T47D (cell line): ENCODE results near the gene SRRM5.
"Not testable (repeated sequence)": the region's sequence is repeated elsewhere in the genome, so short reads cannot be mapped to it uniquely, and the experiment has no call there.

Experiments
- DNase-seq, 2 experiments: peaks; one replicate each; pipeline versions ENCODE4 v3.0.0 to v3.0.0-alpha.2; 2011 to 2012; ENCODE audit warnings: low read depth in 1 of 2, low spot score in 1 of 2
- JUND ChIP-seq: IDR thresholded peaks from 2 replicates; pipeline ENCODE4 v1.6.1; 2012; ENCODE audit warnings: low read depth
- in situ Hi-C: cut with HindIII; loops from 2 replicates; pipeline ENCODE4 v1.10.0; 2016; ENCODE audit warnings: low sequenced_read_pairs, low pct_unique_long_range_greater_than_20kb

SRRM5 gene

GRCh38 chr19:43578787-43579186, 33.1 kb upstream of the SRRM5 start:
- no peak for DNase-seq
- in situ Hi-C loops = no loop called here
- TF ChIP-seq JUND = no peak

GRCh38 chr19:43581467-43581866, 30.4 kb upstream of the SRRM5 start:
- in situ Hi-C loops = no loop called here
- no peak for TF ChIP-seq JUND
- no peak for DNase-seq

GRCh38 chr19:43582495-43582894, 29.4 kb upstream of the SRRM5 start:
- no peak for TF ChIP-seq JUND
- DNase-seq = no peak

GRCh38 chr19:43584484-43584883, 27.4 kb upstream of the SRRM5 start:
- TF ChIP-seq JUND = no peak
- DNase-seq = no peak
- in situ Hi-C loops = no loop called here

More at GRCh38 chr19:43582495-43582894, 29.4 kb upstream of the SRRM5 start:
- in situ Hi-C loops = no loop called here

GRCh38 chr19:43586346-43586745, 25.5 kb upstream of the SRRM5 start:
- in situ Hi-C loops = no loop called here
- peak in 1 of 2 experiments; percentile 58 for DNase-seq
- TF ChIP-seq JUND = no peak

GRCh38 chr19:43587029-43587428, 24.9 kb upstream of the SRRM5 start:
- in situ Hi-C loops, DNase-seq: not testable (repeated sequence)

GRCh38 chr19:43589277-43589676, 22.6 kb upstream of the SRRM5 start:
- no peak for TF ChIP-seq JUND
- no peak for DNase-seq
- in situ Hi-C loops = no loop called here

- in situ Hi-C loops = no loop called here
- no peak for TF ChIP-seq JUND
- DNase-seq = no peak
These were observed 22.2 kb upstream of the SRRM5 start for GRCh38 chr19:43589678-43590077.

GRCh38 chr19:43591904-43592772, 19.8 kb upstream of the SRRM5 start:
- DNase-seq = no peak
- TF ChIP-seq JUND = no peak
- in situ Hi-C loops = no loop called here

GRCh38 chr19:43592800-43593350, 19.0 kb upstream of the SRRM5 start:
- in situ Hi-C loops = no loop called here
- no peak for TF ChIP-seq JUND

GRCh38 chr19:43594081-43594697, 17.7 kb upstream of the SRRM5 start:
- no peak for DNase-seq
- in situ Hi-C loops = no loop called here

More at GRCh38 chr19:43592800-43593350, 19.0 kb upstream of the SRRM5 start:
- no peak for DNase-seq

GRCh38 chr19:43594710-43595604, 16.9 kb upstream of the SRRM5 start:
- DNase-seq = peak in 1 of 2 experiments; percentile 63
- in situ Hi-C loops = no loop called here
- no peak for TF ChIP-seq JUND

More at GRCh38 chr19:43594081-43594697, 17.7 kb upstream of the SRRM5 start:
- TF ChIP-seq JUND = no peak
